ENCODE data around the gene UTS2.

DNA sequence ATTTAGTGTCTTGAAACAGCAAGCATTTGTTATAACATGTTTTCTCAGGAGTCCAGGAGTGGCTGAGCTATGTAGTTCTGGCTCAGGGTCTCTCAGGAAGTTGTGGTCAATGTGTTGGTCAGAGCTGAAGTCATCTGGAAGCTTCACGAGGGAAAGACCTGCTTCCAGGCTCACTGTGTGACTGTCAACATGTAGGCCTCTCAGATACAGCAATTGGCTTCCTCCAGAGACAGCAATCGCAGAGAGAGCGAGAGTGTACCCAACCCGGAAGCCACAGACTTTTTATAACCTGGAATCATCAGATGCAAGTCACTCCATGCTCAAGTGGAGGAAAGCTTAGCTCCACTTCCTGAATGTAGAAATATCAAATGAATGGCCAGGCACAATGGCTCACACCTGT lies 46.9 kb upstream of the UTS2 start:
- TF ChIP-seq, protein P1, sequence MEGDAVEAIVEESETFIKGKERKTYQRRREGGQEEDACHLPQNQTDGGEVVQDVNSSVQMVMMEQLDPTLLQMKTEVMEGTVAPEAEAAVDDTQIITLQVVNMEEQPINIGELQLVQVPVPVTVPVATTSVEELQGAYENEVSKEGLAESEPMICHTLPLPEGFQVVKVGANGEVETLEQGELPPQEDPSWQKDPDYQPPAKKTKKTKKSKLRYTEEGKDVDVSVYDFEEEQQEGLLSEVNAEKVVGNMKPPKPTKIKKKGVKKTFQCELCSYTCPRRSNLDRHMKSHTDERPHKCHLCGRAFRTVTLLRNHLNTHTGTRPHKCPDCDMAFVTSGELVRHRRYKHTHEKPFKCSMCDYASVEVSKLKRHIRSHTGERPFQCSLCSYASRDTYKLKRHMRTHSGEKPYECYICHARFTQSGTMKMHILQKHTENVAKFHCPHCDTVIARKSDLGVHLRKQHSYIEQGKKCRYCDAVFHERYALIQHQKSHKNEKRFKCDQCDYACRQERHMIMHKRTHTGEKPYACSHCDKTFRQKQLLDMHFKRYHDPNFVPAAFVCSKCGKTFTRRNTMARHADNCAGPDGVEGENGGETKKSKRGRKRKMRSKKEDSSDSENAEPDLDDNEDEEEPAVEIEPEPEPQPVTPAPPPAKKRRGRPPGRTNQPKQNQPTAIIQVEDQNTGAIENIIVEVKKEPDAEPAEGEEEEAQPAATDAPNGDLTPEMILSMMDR (IDR thresholded peaks at IDR 0.05; ENCODE audit: low read length), result no peak
- TF ChIP-seq EZH2 (IDR thresholded peaks at IDR 0.05; ENCODE audit: borderline replicate concordance, low read length), result no peak

All from OCI-LY1 (cell line).